Measurements from ENCODE around the gene PKMYT1. TPM values are rescaled to one million over a fixed set of nuclear protein-coding genes. Genes with fewer than 3 reads are reported as not detected.

The PKMYT1 gene
- total and polyA plus RNA-seq, 9 of the 15 experiments (the other 6 are each of a cell fraction or from before 2014, with no cell fraction given) = 8.7 to 201 (median 37.8) TPM

DNA sequence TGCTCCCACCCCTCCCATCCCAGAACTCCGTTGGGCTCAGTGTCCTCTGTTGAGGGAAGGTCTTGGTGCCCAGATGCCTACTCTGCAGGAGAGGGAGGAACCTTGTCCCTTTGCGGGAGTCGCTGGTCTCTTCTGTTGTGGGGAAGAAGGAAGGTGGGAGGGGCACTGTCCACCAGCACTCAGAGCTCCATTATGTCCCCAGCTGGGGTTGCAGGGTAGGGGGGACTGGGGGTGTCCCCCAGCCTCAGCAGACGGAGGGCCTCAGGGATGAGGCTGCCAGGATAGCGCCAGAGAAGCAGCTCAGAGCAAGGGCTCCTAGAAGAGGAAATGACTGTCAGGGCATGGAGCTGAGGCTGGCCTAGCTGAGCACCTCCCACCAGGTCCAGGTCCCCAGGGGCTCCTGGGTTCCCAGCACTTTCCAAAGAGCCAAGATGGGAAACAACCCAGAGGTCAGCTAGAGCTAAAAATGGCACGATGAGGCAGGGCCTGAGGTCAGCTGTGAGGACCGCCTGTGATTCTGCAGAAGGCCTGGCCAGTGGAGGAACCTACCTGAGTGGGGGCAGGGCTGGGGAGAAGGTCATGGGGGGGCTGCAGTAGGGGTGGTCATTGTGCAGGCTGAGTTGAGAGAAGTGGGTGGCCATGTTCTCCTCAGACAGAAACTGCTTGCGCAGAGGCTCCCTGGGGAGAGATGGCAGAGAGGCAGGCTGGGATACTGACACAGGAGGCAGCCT is 42.6 kb upstream of the PKMYT1 start (continued):
- TF ChIP-seq, protein P1, sequence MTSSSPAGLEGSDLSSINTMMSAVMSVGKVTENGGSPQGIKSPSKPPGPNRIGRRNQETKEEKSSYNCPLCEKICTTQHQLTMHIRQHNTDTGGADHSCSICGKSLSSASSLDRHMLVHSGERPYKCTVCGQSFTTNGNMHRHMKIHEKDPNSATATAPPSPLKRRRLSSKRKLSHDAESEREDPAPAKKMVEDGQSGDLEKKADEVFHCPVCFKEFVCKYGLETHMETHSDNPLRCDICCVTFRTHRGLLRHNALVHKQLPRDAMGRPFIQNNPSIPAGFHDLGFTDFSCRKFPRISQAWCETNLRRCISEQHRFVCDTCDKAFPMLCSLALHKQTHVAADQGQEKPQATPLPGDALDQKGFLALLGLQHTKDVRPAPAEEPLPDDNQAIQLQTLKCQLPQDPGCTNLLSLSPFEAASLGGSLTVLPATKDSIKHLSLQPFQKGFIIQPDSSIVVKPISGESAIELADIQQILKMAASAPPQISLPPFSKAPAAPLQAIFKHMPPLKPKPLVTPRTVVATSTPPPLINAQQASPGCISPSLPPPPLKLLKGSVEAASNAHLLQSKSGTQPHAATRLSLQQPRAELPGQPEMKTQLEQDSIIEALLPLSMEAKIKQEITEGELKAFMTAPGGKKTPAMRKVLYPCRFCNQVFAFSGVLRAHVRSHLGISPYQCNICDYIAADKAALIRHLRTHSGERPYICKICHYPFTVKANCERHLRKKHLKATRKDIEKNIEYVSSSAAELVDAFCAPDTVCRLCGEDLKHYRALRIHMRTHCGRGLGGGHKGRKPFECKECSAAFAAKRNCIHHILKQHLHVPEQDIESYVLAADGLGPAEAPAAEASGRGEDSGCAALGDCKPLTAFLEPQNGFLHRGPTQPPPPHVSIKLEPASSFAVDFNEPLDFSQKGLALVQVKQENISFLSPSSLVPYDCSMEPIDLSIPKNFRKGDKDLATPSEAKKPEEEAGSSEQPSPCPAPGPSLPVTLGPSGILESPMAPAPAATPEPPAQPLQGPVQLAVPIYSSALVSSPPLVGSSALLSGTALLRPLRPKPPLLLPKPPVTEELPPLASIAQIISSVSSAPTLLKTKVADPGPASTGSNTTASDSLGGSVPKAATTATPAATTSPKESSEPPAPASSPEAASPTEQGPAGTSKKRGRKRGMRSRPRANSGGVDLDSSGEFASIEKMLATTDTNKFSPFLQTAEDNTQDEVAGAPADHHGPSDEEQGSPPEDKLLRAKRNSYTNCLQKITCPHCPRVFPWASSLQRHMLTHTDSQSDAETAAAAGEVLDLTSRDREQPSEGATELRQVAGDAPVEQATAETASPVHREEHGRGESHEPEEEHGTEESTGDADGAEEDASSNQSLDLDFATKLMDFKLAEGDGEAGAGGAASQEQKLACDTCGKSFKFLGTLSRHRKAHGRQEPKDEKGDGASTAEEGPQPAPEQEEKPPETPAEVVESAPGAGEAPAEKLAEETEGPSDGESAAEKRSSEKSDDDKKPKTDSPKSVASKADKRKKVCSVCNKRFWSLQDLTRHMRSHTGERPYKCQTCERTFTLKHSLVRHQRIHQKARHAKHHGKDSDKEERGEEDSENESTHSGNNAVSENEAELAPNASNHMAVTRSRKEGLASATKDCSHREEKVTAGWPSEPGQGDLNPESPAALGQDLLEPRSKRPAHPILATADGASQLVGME (CRISPR knock-in tag; IDR thresholded peaks at IDR 0.05) = 0 out of 2 replicates have a peak, but pooled peaks have one; percentile 9
- TF ChIP-seq, protein P2, sequence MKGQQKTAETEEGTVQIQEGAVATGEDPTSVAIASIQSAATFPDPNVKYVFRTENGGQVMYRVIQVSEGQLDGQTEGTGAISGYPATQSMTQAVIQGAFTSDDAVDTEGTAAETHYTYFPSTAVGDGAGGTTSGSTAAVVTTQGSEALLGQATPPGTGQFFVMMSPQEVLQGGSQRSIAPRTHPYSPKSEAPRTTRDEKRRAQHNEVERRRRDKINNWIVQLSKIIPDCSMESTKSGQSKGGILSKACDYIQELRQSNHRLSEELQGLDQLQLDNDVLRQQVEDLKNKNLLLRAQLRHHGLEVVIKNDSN (CRISPR knock-in tag; IDR thresholded peaks at IDR 0.05) = no peak
- TF ChIP-seq, protein P3, sequence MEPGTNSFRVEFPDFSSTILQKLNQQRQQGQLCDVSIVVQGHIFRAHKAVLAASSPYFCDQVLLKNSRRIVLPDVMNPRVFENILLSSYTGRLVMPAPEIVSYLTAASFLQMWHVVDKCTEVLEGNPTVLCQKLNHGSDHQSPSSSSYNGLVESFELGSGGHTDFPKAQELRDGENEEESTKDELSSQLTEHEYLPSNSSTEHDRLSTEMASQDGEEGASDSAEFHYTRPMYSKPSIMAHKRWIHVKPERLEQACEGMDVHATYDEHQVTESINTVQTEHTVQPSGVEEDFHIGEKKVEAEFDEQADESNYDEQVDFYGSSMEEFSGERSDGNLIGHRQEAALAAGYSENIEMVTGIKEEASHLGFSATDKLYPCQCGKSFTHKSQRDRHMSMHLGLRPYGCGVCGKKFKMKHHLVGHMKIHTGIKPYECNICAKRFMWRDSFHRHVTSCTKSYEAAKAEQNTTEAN (CRISPR knock-in tag; IDR thresholded peaks at IDR 0.05) = no peak
- TF ChIP-seq KAT7 (CRISPR knock-in tag; IDR thresholded peaks at IDR 0.05; ENCODE audit: borderline replicate concordance) = peak; percentile 29; the same call in 1 of the 2 replicates
- TF ChIP-seq POLR2AphosphoS5 (IDR thresholded peaks at IDR 0.05; ENCODE audit: control insufficient read depth, insufficient read depth, low read depth, low read length) = peak; percentile 69
- TF ChIP-seq NCOR1 (IDR thresholded peaks at IDR 0.05) = 0 out of 2 replicates have a peak, but pooled peaks have one; percentile 2
- TF ChIP-seq YY1 (IDR thresholded peaks at IDR 0.05; ENCODE audit: borderline replicate concordance in 1 of 3, control insufficient read depth in 1 of 3, extremely low read depth in 1 of 3, insufficient read depth in 3 of 3, insufficient read length in 1 of 3, insufficient replicate concordance in 2 of 3, low read depth in 1 of 3, low read length in 2 of 3) = peak in 1 of 3 experiments; percentile 7
- no peak for TF ChIP-seq PHB (CRISPR knock-in tag; IDR thresholded peaks at IDR 0.05)
- TF ChIP-seq KAT8 (IDR thresholded peaks at IDR 0.05; ENCODE audit: low read depth) = no peak
- TF ChIP-seq MAFG (tag; conservative IDR thresholded peaks at IDR 0.05) = no peak
- TF ChIP-seq SMAD1 (IDR thresholded peaks at IDR 0.05; ENCODE audit: low read depth, low read length, partially characterized antibody) = peak; percentile 1
- TF ChIP-seq RBM39 (optimal IDR thresholded peaks at IDR 0.05; ENCODE audit: low read depth, low read length) = no peak
- peak; percentile 29 for TF ChIP-seq POLR2B (IDR thresholded peaks at IDR 0.05; ENCODE audit: low read depth, partially characterized antibody)
